Ovary (tissue), 3 donors: ENCODE data around the gene GRIK3.

Experiments
- CTCF ChIP-seq, 3 donors: fragments of 450-650 bp in 2 of 3; fragments of 200-600 bp in 1 of 3; IDR thresholded peaks; one replicate each; pipeline versions ENCODE4 v1.5.1 to v1.8.0; 2016 to 2022; ENCODE audit warnings: antibody characterized with exemption in 3 of 3, mild to moderate bottlenecking in 1 of 3
- EP300 ChIP-seq: sonication (generic); formaldehyde crosslinking; IDR thresholded peaks from one replicate; pipeline ENCODE4 v1.6.1; 2017; ENCODE audit warnings: antibody characterized with exemption
- POLR2A ChIP-seq: fragments of 450-650 bp; IDR thresholded peaks from one replicate; pipeline ENCODE4 v1.6.1; 2017; ENCODE audit warnings: antibody characterized with exemption, mild to moderate bottlenecking, moderate library complexity
- donor health status: DM: no; HTN: no; CAD: no.

GRCh38 chr1:37069406-37069805, 35.1 kb upstream of the GRIK3 start:
- TF ChIP-seq CTCF (IDR thresholded peaks at IDR 0.05) (no peak), EP300 (no peak), POLR2A (no peak)
